HG03135 (cell line): Measurements from ENCODE around the gene AKT1.
"Not testable (repeated sequence)": the region's sequence is repeated elsewhere in the genome, so short reads cannot be mapped to it uniquely, and the experiment has no call there.

Experiments
- ATAC-seq: cut with Tn5 transposase; IDR thresholded peaks from one replicate; pipeline ENCODE4 v1.9.1; 2021; ENCODE audit warnings: mild to moderate bottlenecking, moderate library complexity; ENCODE audit not compliant: unreplicated experiment

AKT1 gene

GRCh38 chr14:104756477-104757237 lies 38.9 kb downstream of the AKT1 start:
- no peak for ATAC-seq

DNA sequence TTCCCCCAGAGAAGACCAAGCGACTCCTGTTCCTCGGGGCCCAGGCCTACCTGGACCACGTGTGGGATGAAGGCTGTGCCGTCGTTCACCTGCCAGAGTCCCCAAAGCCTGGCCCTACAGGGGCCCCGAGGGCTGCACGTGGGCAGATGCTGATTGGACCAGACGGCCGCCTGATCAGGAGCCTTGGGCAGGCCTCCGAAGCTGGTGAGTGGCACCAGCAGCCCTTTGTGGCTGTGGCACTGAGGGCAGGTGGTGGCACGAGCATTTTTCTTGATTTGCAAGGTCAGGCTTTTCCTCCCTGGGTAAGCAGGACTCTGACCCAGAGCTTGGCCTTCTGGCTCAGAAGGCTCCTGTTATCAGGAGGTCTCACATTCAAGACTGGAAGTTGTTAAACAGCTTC lies 39.9 kb downstream of the AKT1 start:
- no peak for ATAC-seq

- ATAC-seq: no peak
Measured at GRCh38 chr14:104754213-104754851, 41.2 kb downstream of the AKT1 start.

- ATAC-seq: no peak
Measured at GRCh38 chr14:104753528-104754212, 41.9 kb downstream of the AKT1 start.

- peak; percentile 92 for ATAC-seq
Measured at GRCh38 chr14:104752735-104753527, 42.6 kb downstream of the AKT1 start, which contains the start of gene SIVA1. SIVA1 (plus strand) TSS chr14:104753147; CDS start chr14:104753202, 55 bp downstream.

DNA sequence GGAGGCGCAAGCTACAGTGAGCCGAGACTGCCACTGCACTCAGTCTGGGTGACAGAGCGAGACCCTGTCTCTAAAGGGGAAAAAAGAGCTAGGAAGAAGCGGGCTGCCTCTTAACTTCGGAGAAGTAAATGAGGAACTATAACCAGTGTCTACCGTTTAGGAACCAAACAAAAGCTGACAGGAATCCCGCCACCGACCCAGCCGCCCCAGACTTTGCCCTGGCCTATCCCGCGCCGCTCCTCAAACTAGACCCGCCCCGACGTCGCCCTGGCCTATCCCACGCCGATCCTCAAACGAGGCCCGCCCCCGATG lies 43.2 kb downstream of the AKT1 start:
- ATAC-seq: no peak

DNA sequence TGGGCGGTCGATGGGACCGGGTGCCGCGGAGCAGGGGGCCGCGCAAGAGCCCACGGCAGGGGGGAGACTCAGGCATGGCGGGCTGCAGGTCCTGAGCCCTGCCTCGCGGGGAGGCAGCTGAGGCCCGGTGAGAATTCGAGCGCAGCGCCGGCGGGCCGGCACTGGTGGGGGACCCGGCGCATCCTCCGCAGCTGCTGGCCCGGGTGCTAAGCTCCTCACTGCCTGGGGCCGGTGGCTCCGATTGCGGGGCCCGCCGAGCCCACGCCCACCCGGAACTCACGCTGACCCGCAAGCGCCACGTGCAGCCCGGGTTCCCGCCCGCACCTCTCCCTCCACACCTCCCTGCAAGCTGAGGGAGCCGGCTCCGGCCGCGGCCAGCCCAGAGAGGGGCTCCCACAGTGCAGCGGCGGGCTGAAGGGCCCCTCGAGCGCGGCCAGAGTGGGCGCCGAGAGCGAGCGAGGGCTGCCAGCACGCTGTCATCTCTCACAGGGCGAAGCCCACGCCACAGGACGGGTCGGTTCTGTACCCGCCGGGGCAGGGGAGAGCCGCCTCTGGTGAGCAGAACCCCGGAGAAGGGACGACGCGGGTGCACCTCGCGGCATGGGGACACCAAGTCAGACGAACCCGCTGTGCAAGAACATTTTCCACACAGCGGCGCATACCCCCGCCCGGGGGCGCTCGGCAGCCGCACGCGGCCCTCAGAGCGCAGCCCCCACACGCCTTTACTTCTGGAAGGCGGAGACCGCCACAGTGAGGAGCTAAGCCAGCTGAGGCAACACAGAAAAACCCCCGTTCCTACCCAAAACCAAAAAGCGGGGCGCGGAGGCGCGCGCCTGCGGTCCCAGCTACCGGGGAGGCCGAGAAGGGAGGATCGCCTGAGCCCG lies 43.8 kb downstream of the AKT1 start:
- no peak for ATAC-seq

DNA sequence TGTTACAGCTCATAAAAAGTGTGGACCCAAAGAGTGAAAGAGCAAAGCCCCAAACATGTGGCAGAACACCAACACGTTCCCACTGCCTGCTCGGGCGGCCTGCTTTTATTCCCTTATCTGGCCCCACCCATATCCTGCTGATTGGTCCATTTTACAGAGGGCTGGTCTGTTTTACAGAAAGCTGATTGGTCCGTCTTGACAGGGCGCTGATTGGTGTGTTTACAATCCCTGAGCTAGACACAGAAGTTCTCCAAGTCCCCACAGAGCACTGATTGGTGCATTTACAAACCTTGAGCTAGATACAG lies 44.8 kb downstream of the AKT1 start:
- not testable (repeated sequence) for ATAC-seq

DNA sequence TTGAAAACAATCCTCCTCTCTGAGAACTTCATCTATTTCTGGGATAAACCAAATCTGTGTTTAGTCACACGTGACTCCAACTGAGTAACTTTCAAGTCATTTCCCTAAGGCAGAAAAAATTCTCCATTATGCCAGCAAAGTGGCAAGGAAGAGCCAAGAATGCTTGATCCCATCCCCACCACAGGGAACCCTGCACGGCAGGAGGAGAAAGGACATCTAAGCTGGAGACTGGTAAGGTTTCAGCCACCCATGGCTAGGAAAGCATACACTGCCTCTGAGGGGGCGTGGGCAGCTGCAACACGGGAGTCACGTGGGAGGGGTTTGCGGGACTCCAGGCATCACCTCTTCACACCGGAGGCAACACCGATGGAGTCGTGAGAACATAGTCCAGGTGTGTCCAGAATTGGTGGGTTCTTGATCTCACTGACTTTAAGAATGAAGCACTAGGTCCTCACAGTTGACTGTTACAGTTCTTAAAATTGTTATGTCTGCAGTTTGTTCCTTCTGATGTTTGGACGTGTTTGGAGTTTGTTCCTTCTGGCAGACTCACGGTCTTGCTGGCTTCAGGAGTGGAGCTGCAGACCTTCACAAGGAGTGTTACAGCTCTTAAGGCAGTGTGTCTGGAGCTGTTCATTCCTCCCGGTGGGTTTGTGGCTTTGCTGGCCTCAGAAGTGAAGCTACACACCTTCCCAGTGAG lies 45.3 kb downstream of the AKT1 start:
- no peak for ATAC-seq

DNA sequence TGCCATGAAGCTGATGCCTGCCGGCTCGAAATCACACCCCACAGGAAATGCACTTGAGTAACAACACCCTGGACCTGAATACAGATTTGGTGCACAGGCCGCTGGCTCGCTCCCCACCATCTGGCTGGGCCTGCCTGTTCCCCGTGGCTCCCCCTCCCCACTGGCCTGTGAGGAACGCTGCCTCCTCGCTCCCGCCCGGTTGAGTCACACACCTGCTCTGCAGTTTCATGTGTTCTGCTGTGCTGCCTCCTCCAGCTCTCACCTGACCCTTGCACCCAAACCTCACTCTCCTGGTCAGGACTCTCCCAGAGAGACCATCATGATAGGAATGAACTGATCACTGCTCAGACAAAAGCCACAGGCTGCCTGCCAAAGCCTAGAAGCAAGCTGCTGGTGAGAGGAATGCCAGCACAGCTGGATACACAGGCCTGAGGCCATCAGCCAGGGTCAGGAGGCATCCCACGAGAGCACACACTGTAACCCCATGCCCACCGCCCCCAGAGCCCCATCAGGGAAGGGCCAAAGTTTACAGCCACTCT lies 46.4 kb downstream of the AKT1 start:
- no peak for ATAC-seq

DNA sequence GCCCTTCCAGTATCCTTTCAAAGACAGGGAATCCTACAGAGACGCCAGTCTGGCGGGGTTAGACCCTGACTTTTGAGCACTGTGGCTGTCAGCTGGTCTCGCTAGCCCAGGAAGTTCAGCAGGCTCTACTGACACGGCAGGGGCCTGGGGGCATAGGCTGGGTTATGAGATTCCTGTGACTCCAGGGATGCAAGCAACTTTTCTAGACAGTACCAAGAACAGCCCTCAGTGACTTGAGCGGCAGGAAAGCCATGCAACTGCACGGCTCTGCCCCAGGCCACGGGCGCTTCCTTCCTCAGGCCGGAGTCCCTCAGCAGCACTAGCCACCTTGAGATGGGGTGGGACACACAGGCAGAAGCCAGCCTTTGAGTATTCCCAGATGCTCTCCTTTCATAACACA lies 47.7 kb downstream of the AKT1 start:
- ATAC-seq: no peak

DNA sequence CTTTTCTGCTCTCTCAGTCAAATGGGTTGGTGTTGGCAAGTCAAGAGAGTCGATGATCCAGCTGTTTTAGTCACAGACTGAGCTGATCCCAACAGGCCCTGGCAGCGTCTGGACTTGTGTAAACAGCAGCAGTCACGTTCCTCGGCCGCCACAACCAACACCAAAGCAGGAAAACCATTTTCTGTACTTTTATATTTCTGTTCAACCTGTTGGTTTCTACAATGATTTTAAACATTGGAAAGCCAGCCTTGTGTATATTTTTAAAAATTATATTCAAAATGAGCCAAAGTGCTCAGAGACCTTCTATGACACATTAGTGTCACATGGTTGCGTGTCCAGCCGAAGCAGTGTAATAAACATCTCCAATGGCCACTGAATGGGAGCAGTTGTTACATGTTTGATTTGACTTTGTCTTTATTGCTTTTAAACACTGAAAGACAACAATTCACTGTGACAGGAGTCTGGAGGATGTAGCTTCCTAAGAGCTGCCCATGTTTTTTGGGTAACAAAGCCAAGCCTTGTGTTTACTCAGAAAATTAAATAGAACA lies 48.5 kb downstream of the AKT1 start:
- no peak for ATAC-seq

GRCh38 chr14:104746071-104746545 lies 49.4 kb downstream of the AKT1 start:
- no peak for ATAC-seq

DNA sequence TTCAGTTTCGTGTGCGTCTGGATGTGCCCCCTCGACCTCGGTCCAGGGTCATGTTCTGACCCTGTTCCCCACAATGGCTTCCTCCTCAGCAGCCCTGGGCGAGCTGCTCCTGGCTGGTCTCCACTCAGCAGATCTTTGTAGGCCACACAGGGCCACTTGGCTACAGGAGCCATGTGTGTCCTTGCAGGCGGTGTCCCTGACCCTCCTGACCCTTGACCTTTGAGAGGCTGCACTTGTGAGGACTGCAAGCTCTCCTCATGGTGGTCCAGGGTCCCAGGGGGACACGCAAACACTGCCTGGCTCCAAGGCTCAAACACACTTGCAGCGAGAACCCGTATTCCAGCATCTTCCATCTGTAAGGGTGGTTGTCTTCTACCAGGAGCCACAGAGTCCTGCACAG lies 50.1 kb downstream of the AKT1 start:
- ATAC-seq: no peak

- ATAC-seq: no peak
Measured at GRCh38 chr14:104744484-104744883, 51.1 kb downstream of the AKT1 start.

GRCh38 chr14:104743461-104744380 lies 51.8 kb downstream of the AKT1 start:
- ATAC-seq: no peak

DNA sequence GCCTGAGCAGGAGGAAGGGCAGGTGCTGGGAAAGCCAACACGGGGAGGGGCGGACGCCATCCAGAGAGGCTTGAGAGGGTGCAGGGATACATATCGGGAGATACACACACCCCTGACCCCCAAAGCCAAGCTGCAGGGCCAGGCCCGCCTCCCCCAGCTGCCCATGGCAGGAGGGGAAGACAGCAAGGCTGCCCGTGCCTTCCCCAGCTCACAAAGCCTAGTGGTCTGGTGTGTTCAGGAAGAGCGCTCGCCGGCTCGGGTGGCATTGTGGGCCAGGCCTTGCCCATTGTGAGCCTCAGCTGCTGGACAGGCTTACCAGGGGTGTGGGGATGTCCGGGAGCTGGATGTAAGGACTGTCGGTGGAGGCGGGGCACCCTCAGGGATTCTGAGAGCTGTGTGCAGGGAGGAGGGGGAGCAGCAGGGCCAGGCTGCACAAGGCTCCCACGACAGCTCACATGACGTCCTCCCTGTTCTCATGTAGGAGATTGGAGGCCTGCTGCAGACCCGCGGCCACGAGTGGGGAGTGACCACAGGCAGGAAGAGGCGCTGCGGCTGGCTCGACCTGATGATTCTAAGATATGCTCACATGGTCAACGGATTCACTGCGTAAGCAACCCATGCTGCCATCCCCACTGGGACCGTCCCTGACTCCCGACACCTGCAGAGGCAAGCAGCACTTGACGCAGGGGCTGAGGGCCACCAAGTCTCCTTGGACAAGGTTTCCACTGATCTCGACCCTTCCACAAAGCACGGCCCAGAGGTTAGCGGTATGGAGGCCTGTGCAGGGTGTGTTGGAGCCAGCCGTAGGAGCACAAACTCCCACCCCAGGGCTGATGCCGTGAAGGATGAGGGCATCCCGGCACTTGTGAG lies 52.7 kb downstream of the AKT1 start:
- no peak for ATAC-seq
